Measurements from ENCODE around the gene FLNB. TPM values are rescaled to one million over a fixed set of nuclear protein-coding genes. Genes with fewer than 3 reads are reported as not detected.

The FLNB gene
- total and polyA plus RNA-seq, 2 of the 13 experiments (the other 11 are each of a cell fraction or from before 2014, with no cell fraction given): 106 to 130 TPM

DNA sequence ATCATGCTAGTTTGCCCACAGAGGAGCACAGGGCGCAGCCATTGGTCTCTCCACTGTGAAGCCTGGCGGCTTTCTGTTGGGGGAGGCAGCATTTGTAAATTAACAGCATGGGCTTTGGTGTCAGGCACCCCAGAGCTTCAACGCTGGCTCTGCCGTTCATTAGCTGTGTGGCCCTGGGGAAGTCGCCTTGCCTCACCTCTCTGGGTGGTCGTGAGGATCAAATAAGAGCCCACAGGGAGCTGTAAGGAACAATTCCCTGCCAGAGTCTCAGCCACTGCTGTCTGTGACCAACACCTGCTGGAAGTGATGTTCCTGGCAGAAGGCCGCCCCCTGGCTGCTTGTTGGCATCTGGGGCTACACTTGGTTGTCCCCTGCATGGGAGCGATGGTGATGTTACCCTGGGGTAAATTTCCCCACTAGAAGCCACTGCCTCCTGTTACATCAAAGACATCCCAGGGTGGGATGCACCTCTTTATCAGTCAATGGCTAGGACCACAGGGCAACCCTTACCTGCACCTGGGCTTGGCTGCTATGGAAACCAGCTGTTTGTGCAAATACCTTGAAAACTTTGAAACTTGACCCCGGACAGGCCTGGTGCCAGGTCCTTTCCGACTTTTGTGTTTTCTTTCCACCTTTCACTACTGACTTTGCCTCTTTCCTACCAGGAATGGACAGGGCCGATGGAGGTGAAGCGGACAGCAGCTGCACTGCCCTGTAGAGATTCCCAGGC, 165.6 kb downstream of the FLNB start (continued):
- TF ChIP-seq ZBED4 (CRISPR knock-in tag; IDR thresholded peaks at IDR 0.05; ENCODE audit: borderline replicate concordance): no peak
- no peak for TF ChIP-seq ZBTB40 (IDR thresholded peaks at IDR 0.05)
- no peak for TF ChIP-seq ZBTB40 (CRISPR knock-in tag; IDR thresholded peaks at IDR 0.05)
- TF ChIP-seq PAF1 (CRISPR knock-in tag; IDR thresholded peaks at IDR 0.05): no peak
- peak; percentile 38; the same call in 1 of the 2 replicates for TF ChIP-seq KDM2A (CRISPR knock-in tag; IDR thresholded peaks at IDR 0.05; ENCODE audit: borderline replicate concordance, low read depth)
- TF ChIP-seq RARG (CRISPR knock-in tag; IDR thresholded peaks at IDR 0.05; ENCODE audit: low read depth): no peak
- TF ChIP-seq KDM3A (CRISPR knock-in tag; IDR thresholded peaks at IDR 0.05; ENCODE audit: low read depth): 0 out of 2 replicates have a peak, but pooled peaks have one; percentile 17
- 0 out of 2 replicates have a peak, but pooled peaks have one; percentile 8 for TF ChIP-seq ZNF619 (CRISPR knock-in tag; IDR thresholded peaks at IDR 0.05)
- TF ChIP-seq CCDC6 (CRISPR knock-in tag; IDR thresholded peaks at IDR 0.05): no peak; the same call in 1 of the 2 replicates
- TF ChIP-seq, protein P1, sequence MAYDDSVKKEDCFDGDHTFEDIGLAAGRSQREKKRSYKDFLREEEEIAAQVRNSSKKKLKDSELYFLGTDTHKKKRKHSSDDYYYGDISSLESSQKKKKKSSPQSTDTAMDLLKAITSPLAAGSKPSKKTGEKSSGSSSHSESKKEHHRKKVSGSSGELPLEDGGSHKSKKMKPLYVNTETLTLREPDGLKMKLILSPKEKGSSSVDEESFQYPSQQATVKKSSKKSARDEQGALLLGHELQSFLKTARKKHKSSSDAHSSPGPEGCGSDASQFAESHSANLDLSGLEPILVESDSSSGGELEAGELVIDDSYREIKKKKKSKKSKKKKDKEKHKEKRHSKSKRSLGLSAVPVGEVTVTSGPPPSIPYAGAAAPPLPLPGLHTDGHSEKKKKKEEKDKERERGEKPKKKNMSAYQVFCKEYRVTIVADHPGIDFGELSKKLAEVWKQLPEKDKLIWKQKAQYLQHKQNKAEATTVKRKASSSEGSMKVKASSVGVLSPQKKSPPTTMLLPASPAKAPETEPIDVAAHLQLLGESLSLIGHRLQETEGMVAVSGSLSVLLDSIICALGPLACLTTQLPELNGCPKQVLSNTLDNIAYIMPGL (CRISPR knock-in tag; IDR thresholded peaks at IDR 0.05; ENCODE audit: borderline replicate concordance in 1 of 2, low read depth in 1 of 2): 0 out of 4 replicates have a peak, but pooled peaks of 1 of the 2 experiments have one; percentile 30
- peak; percentile 49; the same call in 1 of the 2 replicates for TF ChIP-seq BORCS8-MEF2B (CRISPR knock-in tag; IDR thresholded peaks at IDR 0.05)
- TF ChIP-seq YEATS4 (CRISPR knock-in tag; IDR thresholded peaks at IDR 0.05; ENCODE audit: borderline replicate concordance): no peak
